ACC112 (cell line): ENCODE results near the gene PLEKHG5.

ENCODE experiments used
- H2AFZ ChIP-seq: fragments of 200-600 bp; sonication (generic); one replicate; pipeline ENCODE4 v1.6.0; 2017; ENCODE audit warnings: antibody characterized with exemption, low read length; ENCODE audit not compliant: unreplicated experiment
- H3K27ac ChIP-seq: fragments of 200-600 bp; sonication (generic); 2 replicates; pipeline ENCODE4 v1.5.1; 2014; ENCODE audit warnings: low read depth, mild to moderate bottlenecking, antibody characterized with exemption, low read length, moderate library complexity
- H3K27me3 ChIP-seq: fragments of 200-600 bp; sonication (generic); 2 replicates; pipeline ENCODE4 v1.6.1; 2014; ENCODE audit warnings: mild to moderate bottlenecking, antibody characterized with exemption, low read length, moderate library complexity, mixed read lengths; ENCODE audit not compliant: insufficient read depth
- H3K36me3 ChIP-seq: fragments of 200-600 bp; sonication (generic); 2 replicates; pipeline ENCODE4 v1.6.1; 2016; ENCODE audit warnings: mild to moderate bottlenecking, antibody characterized with exemption, low read length, moderate library complexity, mixed read lengths; ENCODE audit not compliant: insufficient read depth
- H3K4me1 ChIP-seq: fragments of 200-600 bp; sonication (generic); one replicate; pipeline ENCODE4 v1.6.1; 2016; ENCODE audit warnings: low read length, mixed read lengths; ENCODE audit not compliant: insufficient read depth, unreplicated experiment, control insufficient read depth
- H3K4me3 ChIP-seq: fragments of 200-600 bp; sonication (generic); 2 replicates; pipeline ENCODE4 v1.5.1; 2014; ENCODE audit warnings: mild to moderate bottlenecking, low read depth, low read length
- H3K79me2 ChIP-seq: fragments of 200-600 bp; sonication (generic); one replicate; pipeline ENCODE4 v1.6.0; 2016; ENCODE audit warnings: low read length; ENCODE audit not compliant: control insufficient read depth, unreplicated experiment, insufficient read depth

The PLEKHG5 gene

DNA sequence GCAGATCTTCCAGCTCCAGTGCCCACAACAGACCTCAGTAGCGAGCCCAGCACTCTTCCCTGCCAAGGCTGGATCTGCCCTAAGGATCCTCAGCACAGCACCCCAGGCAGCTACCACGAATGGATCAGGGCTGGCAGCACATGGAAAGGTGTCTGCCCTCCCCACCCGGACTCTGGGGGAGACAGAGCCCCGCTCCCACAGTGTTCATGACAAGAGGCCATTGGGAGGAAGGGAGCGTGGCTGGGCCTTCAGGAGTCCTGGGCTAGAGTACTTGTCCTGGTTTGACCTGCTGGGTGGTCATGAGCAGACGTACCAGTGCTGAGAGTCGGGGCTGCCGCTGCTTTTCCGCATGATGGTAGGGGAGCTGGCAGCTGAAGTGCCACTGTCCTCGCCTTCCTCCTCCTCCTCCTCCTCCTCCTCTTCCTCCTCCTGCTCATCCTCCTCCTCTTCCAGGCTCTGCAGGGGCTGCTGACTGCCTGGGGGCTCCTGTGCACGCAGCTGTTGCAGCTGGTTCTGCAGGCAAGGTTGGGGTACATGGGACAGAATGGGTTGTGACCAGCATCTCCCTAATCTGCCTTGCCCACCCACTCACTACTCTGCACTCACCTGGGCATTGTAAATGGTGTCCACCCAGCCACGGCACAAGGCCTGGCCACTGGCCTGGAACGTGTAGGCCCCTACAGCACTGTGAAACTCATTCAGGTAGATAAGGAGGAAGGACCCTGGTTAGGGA, 22.6 kb downstream of the PLEKHG5 start:
- peaks cover 8% of the 10 kb centered on the region; the same call in 1 of the 2 replicates for H3K36me3 ChIP-seq
- H3K27ac ChIP-seq, result no peak overlapping the region
- no peak overlapping the region for H2AFZ ChIP-seq
- no peaks in the 10 kb centered on the region for H3K79me2 ChIP-seq
- H3K27me3 ChIP-seq, result no peaks in the 10 kb centered on the region
- H3K4me3 ChIP-seq, result no peak overlapping the region
- no peaks in the 10 kb centered on the region for H3K4me1 ChIP-seq

DNA sequence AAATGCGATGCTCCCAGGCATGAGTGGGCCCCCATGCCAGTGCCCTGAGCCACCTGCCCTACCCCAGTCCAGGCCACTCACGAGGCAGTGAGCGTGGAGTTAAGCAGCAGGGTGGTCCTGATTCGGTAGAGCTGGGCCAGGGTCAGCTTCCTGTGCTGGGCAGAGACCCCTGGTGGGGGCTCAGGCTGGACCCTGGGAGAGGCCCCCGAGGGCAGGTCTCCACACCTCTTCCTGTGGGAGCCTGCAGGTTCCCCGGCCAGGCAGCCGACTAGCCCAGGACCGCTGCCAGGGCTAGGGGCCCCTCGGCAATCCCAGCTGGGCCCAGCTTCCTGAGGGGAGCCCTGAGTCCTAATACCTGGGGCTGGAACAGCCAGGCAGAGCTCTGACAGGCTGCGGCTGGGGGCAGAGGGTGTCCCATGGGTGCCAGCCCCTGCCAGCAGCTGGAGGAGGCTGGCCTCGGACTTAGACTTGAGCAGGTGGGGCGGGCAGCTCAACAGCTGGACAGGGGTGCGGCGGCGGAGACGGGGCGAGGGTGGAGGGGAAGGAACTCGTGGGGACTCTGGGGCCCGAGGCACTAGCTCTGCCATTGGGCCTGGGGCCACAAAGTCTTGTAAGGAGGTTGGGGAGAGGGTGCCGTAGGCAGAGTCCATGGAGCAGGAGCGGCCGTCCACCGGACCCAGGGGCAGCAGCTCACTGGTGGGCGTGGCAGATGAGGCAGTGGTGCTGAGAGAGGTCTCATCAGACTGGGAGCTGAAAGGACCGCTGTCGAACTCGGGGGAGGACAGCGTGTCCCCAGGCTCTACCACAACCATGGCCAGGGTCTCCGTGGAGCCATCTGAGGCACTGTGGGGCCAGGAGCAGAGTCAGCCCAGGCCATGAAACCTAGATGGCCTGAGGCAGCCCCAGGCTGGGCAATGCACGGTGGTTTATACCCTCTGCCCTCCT, 23.5 kb downstream of the PLEKHG5 start:
- Histone ChIP-seq H3K36me3 (peaks cover 10% of the 10 kb centered on the region; the same call in 1 of the 2 replicates), H3K27ac (no peak overlapping the region), H3K4me3 (no peak overlapping the region), H3K27me3 (no peaks in the 10 kb centered on the region), H3K4me1 (no peaks in the 10 kb centered on the region), H3K79me2 (no peaks in the 10 kb centered on the region), H2AFZ (no peak overlapping the region)

DNA sequence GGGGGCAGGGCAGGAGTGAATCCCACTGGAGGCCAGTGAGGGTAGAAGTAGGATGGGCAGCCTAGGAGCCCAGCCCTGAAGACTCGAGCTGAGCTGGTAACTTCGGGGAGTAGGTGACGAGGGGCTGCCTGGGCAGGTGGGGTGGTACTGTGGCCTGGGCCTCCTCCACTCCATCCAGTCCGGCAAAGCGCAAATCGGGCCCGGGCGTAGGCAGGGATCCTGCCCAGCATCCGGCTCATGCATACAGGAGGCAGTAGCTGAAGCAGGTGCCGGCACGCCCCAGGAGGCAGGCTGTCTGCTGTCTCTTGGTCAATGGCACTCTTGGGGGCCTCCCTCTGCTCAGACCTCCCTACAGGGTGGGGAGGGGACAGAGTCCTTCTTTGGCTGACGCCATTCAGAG, 24.2 kb downstream of the PLEKHG5 start:
- Histone ChIP-seq H3K27me3 (no peaks in the 10 kb centered on the region), H3K4me1 (no peaks in the 10 kb centered on the region), H2AFZ (no peak overlapping the region), H3K36me3 (peaks cover 12% of the 10 kb centered on the region; the same call in 1 of the 2 replicates), H3K4me3 (no peak overlapping the region), H3K27ac (no peak overlapping the region), H3K79me2 (no peaks in the 10 kb centered on the region)

GRCh38 chr1:6466751-6467150, 24.7 kb downstream of the PLEKHG5 start:
- H3K27me3 ChIP-seq, result no peaks in the 10 kb centered on the region
- peaks cover 16% of the 10 kb centered on the region; the same call in 1 of the 2 replicates for H3K36me3 ChIP-seq

DNA sequence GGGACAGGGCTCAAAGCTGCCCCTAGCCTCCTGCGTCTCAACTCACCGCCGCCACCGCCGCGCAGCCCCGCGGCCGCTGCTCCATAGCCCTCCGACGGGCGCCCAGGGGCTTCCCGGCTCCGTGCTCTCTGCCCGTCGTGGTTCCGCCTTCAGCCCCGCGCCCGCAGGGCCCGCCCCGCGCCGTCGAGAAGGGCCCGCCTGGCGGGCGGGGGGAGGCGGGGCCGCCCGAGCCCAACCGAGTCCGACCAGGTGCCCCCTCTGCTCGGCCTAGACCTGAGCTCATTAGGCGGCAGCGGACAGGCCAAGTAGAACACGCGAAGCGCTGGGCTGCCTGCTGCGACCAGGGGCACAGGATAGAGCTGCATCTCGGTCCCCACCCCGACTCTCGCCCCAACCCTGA, 25.4 kb downstream of the PLEKHG5 start, which contains the start of gene TNFRSF25:
Gene TNFRSF25 (minus strand): TSS at position 151 of the 400 bp plus-strand sequence. CDS start 66 bp downstream, at position 85.
- Histone ChIP-seq H3K36me3 (peaks cover 22% of the 10 kb centered on the region; the same call in 1 of the 2 replicates), H3K27ac (no peak within 1 kb of the TSS), H3K27me3 (no peaks in the 10 kb centered on the region), H3K4me3 (no peak within 1 kb of the TSS), H3K4me1 (no peaks in the 10 kb centered on the region), H3K79me2 (no peaks in the 10 kb centered on the region), H2AFZ (no peak within 1 kb of the TSS)

More at GRCh38 chr1:6466751-6467150, 24.7 kb downstream of the PLEKHG5 start:
- H2AFZ ChIP-seq, result no peak overlapping the region
- H3K4me3 ChIP-seq, result no peak overlapping the region
- no peaks in the 10 kb centered on the region for H3K79me2 ChIP-seq
- no peaks in the 10 kb centered on the region for H3K4me1 ChIP-seq
- H3K27ac ChIP-seq, result no peak overlapping the region

GRCh38 chr1:6465461-6466005, 25.9 kb downstream of the PLEKHG5 start:
- Histone ChIP-seq H3K27ac (no peak overlapping the region), H3K27me3 (no peaks in the 10 kb centered on the region), H2AFZ (no peak overlapping the region), H3K36me3 (peaks cover 24% of the 10 kb centered on the region; the same call in 1 of the 2 replicates), H3K4me3 (no peak overlapping the region), H3K79me2 (no peaks in the 10 kb centered on the region), H3K4me1 (no peaks in the 10 kb centered on the region)

DNA sequence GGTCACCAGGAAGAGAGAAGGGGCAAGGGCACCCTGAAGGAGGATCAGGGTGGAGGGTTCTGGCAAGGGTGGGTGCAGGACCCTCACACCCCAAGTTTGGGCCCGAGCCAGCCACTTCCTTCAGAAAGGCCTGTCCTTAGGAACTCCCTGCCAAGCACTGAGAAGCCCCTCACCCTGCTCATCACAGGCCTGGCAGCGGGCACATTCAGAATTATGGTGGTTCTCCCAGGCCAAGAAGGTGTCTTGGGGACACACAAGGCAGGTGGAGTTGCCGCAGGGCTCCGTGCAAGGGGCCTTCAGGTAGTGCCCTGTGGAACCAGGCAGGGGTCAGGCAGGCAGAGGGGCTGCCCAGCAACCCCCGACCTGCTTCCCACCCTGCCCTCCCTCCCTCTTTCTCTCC, 26.6 kb downstream of the PLEKHG5 start:
- Histone ChIP-seq H3K27ac (no peak overlapping the region), H3K27me3 (no peaks in the 10 kb centered on the region), H2AFZ (no peak overlapping the region), H3K36me3 (peaks cover 22% of the 10 kb centered on the region; the same call in 1 of the 2 replicates), H3K4me1 (no peaks in the 10 kb centered on the region), H3K4me3 (no peak overlapping the region), H3K79me2 (no peaks in the 10 kb centered on the region)

DNA sequence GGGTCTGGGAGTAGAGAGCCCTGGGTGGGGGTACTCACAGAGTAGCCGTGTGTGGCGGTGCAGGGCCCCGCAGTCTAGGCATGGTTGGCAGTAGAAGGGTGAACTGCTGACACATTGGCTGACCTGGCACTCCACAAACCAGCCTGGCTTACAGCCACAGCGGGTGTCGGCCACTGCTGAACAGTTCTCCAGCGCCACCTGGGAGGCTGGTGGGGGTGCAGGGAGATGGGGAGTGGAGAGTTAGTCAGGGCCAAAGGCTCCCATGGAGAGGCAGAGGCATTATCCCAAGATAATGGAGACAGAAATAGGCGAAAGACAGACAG, 27.0 kb downstream of the PLEKHG5 start:
- Histone ChIP-seq H3K79me2 (no peaks in the 10 kb centered on the region), H3K36me3 (peaks cover 22% of the 10 kb centered on the region; the same call in 1 of the 2 replicates), H3K27ac (no peak overlapping the region), H2AFZ (no peak overlapping the region), H3K4me1 (no peaks in the 10 kb centered on the region), H3K27me3 (no peaks in the 10 kb centered on the region), H3K4me3 (no peak overlapping the region)

- Histone ChIP-seq H3K4me1 (no peaks in the 10 kb centered on the region), H3K4me3 (no peak overlapping the region), H3K79me2 (no peaks in the 10 kb centered on the region), H3K36me3 (peaks cover 22% of the 10 kb centered on the region; the same call in 1 of the 2 replicates), H3K27ac (no peak overlapping the region), H3K27me3 (no peaks in the 10 kb centered on the region), H2AFZ (no peak overlapping the region)
Observed at GRCh38 chr1:6463120-6463412, 28.4 kb downstream of the PLEKHG5 start.

GRCh38 chr1:6462412-6463119, 28.9 kb downstream of the PLEKHG5 start:
- Histone ChIP-seq H3K4me1 (no peaks in the 10 kb centered on the region), H3K27ac (no peak overlapping the region), H2AFZ (no peak overlapping the region), H3K79me2 (no peaks in the 10 kb centered on the region), H3K4me3 (no peak overlapping the region), H3K36me3 (peaks cover 22% of the 10 kb centered on the region; the same call in 1 of the 2 replicates), H3K27me3 (no peaks in the 10 kb centered on the region)
